Mesothelial cell of epicardium (in vitro differentiated cells): ENCODE measurements around the gene EVA1A. TPM values are rescaled to one million over a fixed set of nuclear protein-coding genes. Genes with fewer than 3 reads are reported as not detected.

Source experiments
- DNase-seq, 2 experiments: peaks; one replicate each; pipeline ENCODE4 v3.0.0; 2021; ENCODE audit warnings: low spot score in 2 of 2; ENCODE audit not compliant: unreplicated experiment in 2 of 2
- H3K27ac Mint-ChIP-seq: 2 replicates; pipeline ENCODE4 v1.8.0; 2021; ENCODE audit warnings: mixed read lengths
- H3K27me3 Mint-ChIP-seq: 2 replicates; pipeline ENCODE4 v1.8.0; 2021; ENCODE audit warnings: low read depth, mixed read lengths
- H3K36me3 Mint-ChIP-seq: 2 replicates; pipeline ENCODE4 v1.8.0; 2021; ENCODE audit warnings: mixed read lengths
- H3K4me1 Mint-ChIP-seq: 2 replicates; pipeline ENCODE4 v1.8.0; 2021; ENCODE audit warnings: mixed read lengths
- H3K4me3 Mint-ChIP-seq: 2 replicates; pipeline ENCODE4 v1.8.0; 2021; ENCODE audit warnings: mild to moderate bottlenecking, moderate library complexity, mixed read lengths
- H3K9me3 Mint-ChIP-seq: 2 replicates; pipeline ENCODE4 v1.8.0; 2021; ENCODE audit warnings: mixed read lengths
- CTCF ChIP-seq: fragments of 200-600 bp; sonication (generic); IDR thresholded peaks from one replicate; pipeline ENCODE4 v1.5.0; 2021; ENCODE audit warnings: antibody characterized with exemption; ENCODE audit not compliant: unreplicated experiment
- total RNA-seq: library from RNA; stranded (reverse); gene quantifications from 3 replicates; pipeline ENCODE4 v1.2.1, GENCODE V29; 2021

EVA1A gene
- total RNA-seq, result 9.3 to 12.0 TPM (median 11.5 TPM) in 3 replicates

DNA sequence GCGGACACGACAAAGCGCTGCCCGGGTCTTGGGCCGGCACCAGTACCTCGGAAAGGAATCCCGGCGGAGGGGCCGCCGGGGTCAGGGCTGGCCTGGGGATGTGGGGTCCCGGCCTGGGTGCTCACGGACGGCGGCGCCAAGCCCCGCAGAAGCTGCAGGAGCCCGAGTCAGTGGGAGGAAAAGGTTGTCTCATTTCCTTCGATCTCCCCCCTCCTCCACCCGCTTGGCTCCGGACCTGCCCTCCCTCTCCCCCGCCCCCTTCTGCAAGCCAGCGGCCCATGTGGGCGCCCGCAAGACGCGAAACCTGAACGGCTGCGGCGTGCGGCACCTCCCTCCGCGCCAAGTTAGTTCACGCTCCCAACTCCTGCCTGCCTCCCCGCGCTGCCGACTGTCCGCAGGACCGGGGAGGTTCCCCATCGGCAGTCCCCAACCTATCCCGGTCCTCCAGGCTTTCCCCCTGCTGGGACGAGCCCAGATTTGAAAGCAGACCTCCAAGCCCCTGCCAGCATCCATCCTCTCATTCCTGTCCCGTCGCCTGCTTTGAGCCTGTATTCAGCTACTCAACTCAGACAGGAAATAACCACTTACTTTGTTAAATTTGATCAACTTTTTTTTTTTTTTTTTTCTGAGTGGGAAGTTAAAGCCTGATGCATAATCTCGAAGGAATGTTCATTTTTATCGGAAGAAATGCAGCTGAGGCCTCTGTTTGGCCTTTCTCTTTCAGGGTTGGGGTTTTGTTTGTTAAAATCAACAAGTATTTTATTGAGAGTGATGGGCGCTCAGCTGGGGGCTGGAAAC lies at the start of gene EVA1A:
EVA1A (minus strand) TSS at position 172 of the 798 bp plus-strand sequence. CDS start 42,799 bp downstream, outside the sequence.
- peaks cover 33% of the 10 kb centered on the region for H3K4me1 Mint-ChIP-seq

DNA sequence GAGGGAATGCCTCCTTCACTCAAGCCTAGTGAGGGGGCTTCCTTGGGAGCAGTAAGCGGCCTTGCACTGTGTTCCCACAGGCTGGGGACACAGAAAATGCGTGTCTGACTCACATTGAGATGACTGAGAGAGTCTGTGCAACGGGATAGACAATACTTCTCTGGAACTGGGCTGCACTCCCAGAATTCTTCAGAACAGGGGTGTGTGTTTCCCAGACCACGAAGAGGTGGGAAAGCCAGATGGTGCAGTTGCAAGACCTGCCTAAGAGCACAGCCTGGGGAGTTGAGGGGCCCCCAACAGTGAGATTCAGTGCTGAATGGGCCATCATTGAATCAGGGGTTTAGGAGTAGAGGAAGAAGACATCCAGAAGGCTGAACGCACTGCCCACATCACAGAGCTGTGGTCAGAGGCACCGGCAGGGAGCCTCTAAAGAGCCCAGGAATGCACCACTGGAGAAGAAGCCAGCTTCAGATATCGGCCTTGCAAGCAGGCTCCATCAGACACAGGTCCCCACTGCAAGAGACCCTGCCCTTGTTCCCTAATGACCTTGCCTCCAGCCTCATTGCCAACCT lies 49.3 kb upstream of the EVA1A start:
- peaks cover 43% of the 10 kb centered on the region for H3K27me3 Mint-ChIP-seq
- TF ChIP-seq CTCF, result no peak
- peaks cover 10% of the 10 kb centered on the region for H3K4me1 Mint-ChIP-seq
- H3K36me3 Mint-ChIP-seq, result no peaks in the 10 kb centered on the region
- H3K9me3 Mint-ChIP-seq, result no peaks in the 10 kb centered on the region
- H3K27ac Mint-ChIP-seq, result no peak overlapping the region
- no peak overlapping the region for H3K4me3 Mint-ChIP-seq
- no peak for DNase-seq

More for the DNA sequence above, at the start of gene EVA1A:
- H3K27ac Mint-ChIP-seq, result peak within 1 kb of the TSS; percentile 92
- H3K27me3 Mint-ChIP-seq, result peaks cover 2% of the 10 kb centered on the region
- H3K9me3 Mint-ChIP-seq, result no peaks in the 10 kb centered on the region
- peak within 1 kb of the TSS; percentile 92 for H3K4me3 Mint-ChIP-seq
- TF ChIP-seq CTCF, result no peak
- peak; percentile 43 to 64 for DNase-seq
- H3K36me3 Mint-ChIP-seq, result no peaks in the 10 kb centered on the region

DNA sequence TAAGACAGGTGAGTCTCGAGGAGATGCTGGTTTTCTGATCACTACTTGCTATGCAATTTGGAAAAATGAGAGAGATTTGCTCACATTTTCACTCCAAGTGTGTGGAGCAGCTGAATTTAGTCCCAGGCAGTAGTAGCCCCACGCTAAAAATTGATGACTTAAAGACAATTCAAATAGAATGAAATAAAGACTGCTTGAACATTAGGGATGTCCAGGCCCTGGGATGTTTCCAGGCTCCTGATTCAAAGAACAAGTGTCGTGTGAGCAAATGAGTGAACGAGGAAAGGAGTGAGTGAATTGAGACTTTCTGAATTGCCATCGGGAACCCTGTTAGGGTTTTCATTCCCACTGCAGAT lies 48.6 kb upstream of the EVA1A start:
- Mint-ChIP-seq H3K4me3 (no peak overlapping the region), H3K4me1 (peaks cover 10% of the 10 kb centered on the region), H3K27ac (no peak overlapping the region), H3K36me3 (no peaks in the 10 kb centered on the region), H3K9me3 (no peaks in the 10 kb centered on the region), H3K27me3 (peaks cover 43% of the 10 kb centered on the region)
- no peak for DNase-seq
- TF ChIP-seq CTCF, result peak; percentile 41

- H3K4me1 Mint-ChIP-seq, result peaks cover 10% of the 10 kb centered on the region
- H3K4me3 Mint-ChIP-seq, result peak overlapping the region; percentile 51
- H3K27me3 Mint-ChIP-seq, result peaks cover 43% of the 10 kb centered on the region
- H3K9me3 Mint-ChIP-seq, result no peaks in the 10 kb centered on the region
- no peak overlapping the region for H3K27ac Mint-ChIP-seq
- peak; percentile 48 to 83 for DNase-seq
- H3K36me3 Mint-ChIP-seq, result no peaks in the 10 kb centered on the region
- peak; percentile 93 for TF ChIP-seq CTCF
These were observed 48.1 kb upstream of the EVA1A start for GRCh38 chr2:75608684-75609333.

GRCh38 chr2:75607988-75608683 lies 47.4 kb upstream of the EVA1A start:
- Mint-ChIP-seq H3K4me3 (no peak overlapping the region), H3K9me3 (no peaks in the 10 kb centered on the region), H3K27me3 (peaks cover 41% of the 10 kb centered on the region), H3K27ac (no peak overlapping the region), H3K36me3 (no peaks in the 10 kb centered on the region), H3K4me1 (peaks cover 10% of the 10 kb centered on the region)
- DNase-seq, result no peak
- TF ChIP-seq CTCF, result no peak
